Measurements from ENCODE around the gene ADGRB2. TPM values are rescaled to one million over a fixed set of nuclear protein-coding genes. Genes with fewer than 3 reads are reported as not detected.

The ADGRB2 gene
- total RNA-seq, 1 donor from 2014 or later, result 12.1 TPM

GRCh38 chr1:31774495-31774894 is 10.4 kb upstream of the ADGRB2 start:
- H3K27me3 ChIP-seq (ENCODE audit: low read depth), result peaks cover 86% of the 10 kb centered on the region

GRCh38 chr1:31773861-31774260 is 9.7 kb upstream of the ADGRB2 start:
- Histone ChIP-seq H3K27ac (replicated peaks) (no peak overlapping the region), H3K27me3 (ENCODE audit: low read depth) (peaks cover 87% of the 10 kb centered on the region), H3K36me3 (no peaks in the 10 kb centered on the region), H3K9me3 (replicated peaks) (no peaks in the 10 kb centered on the region), H3K4me3 (no peak overlapping the region), H3K4me1 (peaks cover 27% of the 10 kb centered on the region)
- TF ChIP-seq CTCF (IDR thresholded peaks at IDR 0.05; ENCODE audit: borderline replicate concordance), result no peak
- intact Hi-C loops (cut with micrococcal nuclease), result no loop called here
- no peak for DNase-seq

More at GRCh38 chr1:31774495-31774894, 10.4 kb upstream of the ADGRB2 start:
- Histone ChIP-seq H3K4me3 (no peak overlapping the region), H3K36me3 (no peaks in the 10 kb centered on the region), H3K27ac (replicated peaks) (no peak overlapping the region), H3K9me3 (replicated peaks) (no peaks in the 10 kb centered on the region), H3K4me1 (peaks cover 25% of the 10 kb centered on the region)
- TF ChIP-seq CTCF (IDR thresholded peaks at IDR 0.05; ENCODE audit: borderline replicate concordance), result no peak
- intact Hi-C loops (cut with micrococcal nuclease), result no loop called here
- DNase-seq, result no peak

- Histone ChIP-seq H3K27ac (replicated peaks) (no peak overlapping the region), H3K36me3 (no peaks in the 10 kb centered on the region), H3K27me3 (ENCODE audit: low read depth) (peaks cover 86% of the 10 kb centered on the region), H3K4me3 (peak overlapping the region; percentile 46), H3K4me1 (peaks cover 27% of the 10 kb centered on the region), H3K9me3 (replicated peaks) (no peaks in the 10 kb centered on the region)
- intact Hi-C loops (cut with micrococcal nuclease), result no loop called here
- TF ChIP-seq CTCF (IDR thresholded peaks at IDR 0.05; ENCODE audit: borderline replicate concordance), result no peak
- DNase-seq, result no peak
These were observed 8.6 kb upstream of the ADGRB2 start for GRCh38 chr1:31772669-31773248.

GRCh38 chr1:31771891-31772668 is 7.9 kb upstream of the ADGRB2 start:
- Histone ChIP-seq H3K9me3 (replicated peaks) (no peaks in the 10 kb centered on the region), H3K4me1 (peaks cover 27% of the 10 kb centered on the region), H3K27ac (replicated peaks) (no peak overlapping the region), H3K36me3 (no peaks in the 10 kb centered on the region), H3K27me3 (ENCODE audit: low read depth) (peaks cover 86% of the 10 kb centered on the region), H3K4me3 (peak overlapping the region; percentile 46)
- no peak for DNase-seq
- TF ChIP-seq CTCF (IDR thresholded peaks at IDR 0.05; ENCODE audit: borderline replicate concordance), result no peak
- intact Hi-C loops (cut with micrococcal nuclease), result no loop called here

- H3K36me3 ChIP-seq, result no peaks in the 10 kb centered on the region
- TF ChIP-seq CTCF (IDR thresholded peaks at IDR 0.05; ENCODE audit: borderline replicate concordance), result no peak
- intact Hi-C loops (cut with micrococcal nuclease), result no loop called here
- H3K27ac ChIP-seq (replicated peaks), result no peak overlapping the region
- H3K9me3 ChIP-seq (replicated peaks), result no peaks in the 10 kb centered on the region
- peak; percentile 67 for DNase-seq
- peaks cover 86% of the 10 kb centered on the region for H3K27me3 ChIP-seq (ENCODE audit: low read depth)
- H3K4me1 ChIP-seq, result peaks cover 29% of the 10 kb centered on the region
- no peak overlapping the region for H3K4me3 ChIP-seq
These were observed 5.7 kb upstream of the ADGRB2 start for GRCh38 chr1:31769720-31770390.
